ENCODE results near the gene PTPN12. TPM values are rescaled to one million over a fixed set of nuclear protein-coding genes. Genes with fewer than 3 reads are reported as not detected.
A peak's percentile ranks its signal among the peaks of the same experiment; 100 is the strongest.
"Not testable (repeated sequence)": the region's sequence is repeated elsewhere in the genome, so short reads cannot be mapped to it uniquely, and the experiment has no call there.

Gene PTPN12
- total RNA-seq, 1 donor from 2014 or later, result 56.3 TPM

- DNase-seq, result no peak
Observed at GRCh38 chr7:77580762-77581350, 43.8 kb downstream of the PTPN12 start.

GRCh38 chr7:77587272-77587671 is 50.2 kb downstream of the PTPN12 start:
- no peak for DNase-seq

GRCh38 chr7:77600952-77601351 is 63.9 kb downstream of the PTPN12 start:
- no peak for DNase-seq

- no peak for DNase-seq
Observed at GRCh38 chr7:77606562-77606961, 69.5 kb downstream of the PTPN12 start.

GRCh38 chr7:77619314-77619713 is 82.2 kb downstream of the PTPN12 start:
- DNase-seq, result no peak

GRCh38 chr7:77626586-77627308 is 89.7 kb downstream of the PTPN12 start:
- DNase-seq, result no peak

- DNase-seq, result no peak
Observed at GRCh38 chr7:77627309-77627676, 90.2 kb downstream of the PTPN12 start.

- no peak for DNase-seq
Observed at GRCh38 chr7:77629797-77630196, 92.7 kb downstream of the PTPN12 start.

- no peak for DNase-seq
Observed at GRCh38 chr7:77631820-77632219, 94.7 kb downstream of the PTPN12 start.

- peak; percentile 15 for DNase-seq
Observed at GRCh38 chr7:77644774-77645173, 107.7 kb downstream of the PTPN12 start.

- no peak for DNase-seq
Observed at GRCh38 chr7:77648742-77649338, 111.7 kb downstream of the PTPN12 start.

- no peak for DNase-seq
Observed at GRCh38 chr7:77649716-77650349, 112.7 kb downstream of the PTPN12 start.

- DNase-seq, result peak; percentile 66
Observed at GRCh38 chr7:77651575-77652162, 114.6 kb downstream of the PTPN12 start.

GRCh38 chr7:77652826-77653225 is 115.7 kb downstream of the PTPN12 start:
- not testable (repeated sequence) for DNase-seq

GRCh38 chr7:77653572-77653971 is 116.5 kb downstream of the PTPN12 start:
- DNase-seq, result no peak

- no peak for DNase-seq
Observed at GRCh38 chr7:77655356-77655755, 118.3 kb downstream of the PTPN12 start.

GRCh38 chr7:77655836-77656455 is 118.9 kb downstream of the PTPN12 start:
- DNase-seq, result peak; percentile 14

- peak; percentile 59 for DNase-seq
Observed at GRCh38 chr7:77657427-77658224, 120.5 kb downstream of the PTPN12 start.

- DNase-seq, result no peak
Observed at GRCh38 chr7:77658928-77659327, 121.8 kb downstream of the PTPN12 start.

- DNase-seq, result no peak
Observed at GRCh38 chr7:77661816-77662215, 124.7 kb downstream of the PTPN12 start.

GRCh38 chr7:77662869-77663268 is 125.8 kb downstream of the PTPN12 start:
- DNase-seq, result no peak

- no peak for DNase-seq
Observed at GRCh38 chr7:77664715-77665114, 127.6 kb downstream of the PTPN12 start.
